Astrocyte (in vitro differentiated cells and primary cell): ENCODE results near the gene DLG1. TPM values are rescaled to one million over a fixed set of nuclear protein-coding genes. Genes with fewer than 3 reads are reported as not detected.

Experiments
- DNase-seq: peaks from one replicate; pipeline ENCODE4 v3.0.0-alpha.2; 2010; ENCODE audit warnings: low read depth
- FAIRE-seq: peaks from 2 replicates; lab custom pipeline; 2011; peaks lifted over from hg19 to GRCh38; lab: Jason Lieb, UNC
- H2AFZ ChIP-seq: 2 replicates; pipeline ENCODE4 v1.6.0; 2012; ENCODE audit warnings: low read depth, low read length, inconsistent platforms
- H3K27ac ChIP-seq: 2 replicates; pipeline ENCODE4 v1.5.1; 2011; ENCODE audit warnings: low read depth, low read length, inconsistent platforms
- H3K27me3 ChIP-seq: 2 replicates; pipeline ENCODE4 v1.6.0; 2011; ENCODE audit warnings: low read length, inconsistent platforms; ENCODE audit not compliant: insufficient read depth
- H3K36me3 ChIP-seq: 2 replicates; pipeline ENCODE4 v1.5.1; 2011; ENCODE audit warnings: low read length, inconsistent platforms; ENCODE audit not compliant: insufficient read depth
- H3K4me1 ChIP-seq: 2 replicates; pipeline ENCODE4 v1.5.1; 2011; ENCODE audit warnings: low read length, inconsistent platforms; ENCODE audit not compliant: insufficient read depth
- H3K4me2 ChIP-seq: 2 replicates; pipeline ENCODE4 v1.6.0; 2012; ENCODE audit warnings: low read length, inconsistent platforms
- H3K4me3 ChIP-seq: 2 replicates; pipeline ENCODE4 v1.5.1; 2011; ENCODE audit warnings: low read depth, mild to moderate bottlenecking, low read length, inconsistent platforms; ENCODE audit not compliant: insufficient read depth
- H3K79me2 ChIP-seq: 2 replicates; pipeline ENCODE4 v1.6.0; 2012; ENCODE audit warnings: mild to moderate bottlenecking, low read length, inconsistent platforms; ENCODE audit not compliant: insufficient read depth
- H3K9ac ChIP-seq: 2 replicates; pipeline ENCODE4 v1.6.0; 2012; ENCODE audit warnings: mild to moderate bottlenecking, low read length, inconsistent platforms
- H3K9me3 ChIP-seq: 2 replicates; pipeline ENCODE4 v1.5.1; 2012; ENCODE audit warnings: low read depth, mild to moderate bottlenecking, low read length, inconsistent platforms; ENCODE audit not compliant: insufficient read depth
- H4K20me1 ChIP-seq: 2 replicates; pipeline ENCODE4 v1.6.0; 2012; ENCODE audit warnings: low read length, inconsistent platforms; ENCODE audit not compliant: insufficient read depth
- H3K27ac Mint-ChIP-seq: one replicate; pipeline ENCODE4 v1.8.0; 2021; ENCODE audit warnings: mild to moderate bottlenecking, mixed read lengths; ENCODE audit not compliant: unreplicated experiment
- H3K27me3 Mint-ChIP-seq: one replicate; pipeline ENCODE4 v1.8.0; 2021; ENCODE audit warnings: low read depth, mixed read lengths; ENCODE audit not compliant: unreplicated experiment
- H3K36me3 Mint-ChIP-seq: one replicate; pipeline ENCODE4 v1.8.0; 2021; ENCODE audit warnings: low read depth, mixed read lengths; ENCODE audit not compliant: unreplicated experiment
- H3K4me1 Mint-ChIP-seq: one replicate; pipeline ENCODE4 v1.8.0; 2021; ENCODE audit warnings: low read depth, mixed read lengths; ENCODE audit not compliant: unreplicated experiment
- H3K4me3 Mint-ChIP-seq: one replicate; pipeline ENCODE4 v1.8.0; 2021; ENCODE audit warnings: mild to moderate bottlenecking, moderate library complexity, mixed read lengths; ENCODE audit not compliant: unreplicated experiment
- H3K9me3 Mint-ChIP-seq: one replicate; pipeline ENCODE4 v1.8.0; 2021; ENCODE audit warnings: mild to moderate bottlenecking, mixed read lengths; ENCODE audit not compliant: unreplicated experiment
- CTCF ChIP-seq: IDR thresholded peaks from 2 replicates; pipeline ENCODE4 v1.5.1; 2011; ENCODE audit warnings: low read depth, mild to moderate bottlenecking, inconsistent platforms, low read length, moderate library complexity; ENCODE audit not compliant: insufficient read depth
- EZH2 ChIP-seq: IDR thresholded peaks from 2 replicates; pipeline ENCODE4 v1.6.1; 2012; ENCODE audit warnings: mild to moderate bottlenecking, low read length, inconsistent platforms; ENCODE audit not compliant: insufficient read depth
- total RNA-seq: library from RNA; stranded (reverse); gene quantifications from 2 replicates; pipeline ENCODE4 v1.2.1, GENCODE V29; 2021

The DLG1 gene
- total RNA-seq, 1 donor from 2014 or later, result 210 TPM

- Mint-ChIP-seq H3K4me3 (no peak overlapping the region), H3K27me3 (peaks cover 31% of the 10 kb centered on the region), H3K9me3 (peaks cover 6% of the 10 kb centered on the region), H3K4me1 (peaks cover 2% of the 10 kb centered on the region), H3K27ac (no peak overlapping the region), H3K36me3 (peaks cover 2% of the 10 kb centered on the region)
- Histone ChIP-seq H3K9me3 (no peaks in the 10 kb centered on the region), H3K36me3 (no peaks in the 10 kb centered on the region), H4K20me1 (no peaks in the 10 kb centered on the region), H3K4me2 (no peak overlapping the region), H3K9ac (no peak overlapping the region), H3K4me1 (peaks cover 5% of the 10 kb centered on the region), H3K27me3 (no peaks in the 10 kb centered on the region), H2AFZ (no peak overlapping the region), H3K4me3 (no peak overlapping the region), H3K27ac (no peak overlapping the region), H3K79me2 (no peaks in the 10 kb centered on the region)
- DNase-seq (no peak), FAIRE-seq (no peak)
- TF ChIP-seq CTCF, result no peak
- no peak for TF ChIP-seq EZH2
Measured at GRCh38 chr3:197007296-197007940, 291.0 kb downstream of the DLG1 start.

- DNase-seq (no peak), FAIRE-seq (no peak)
- Histone ChIP-seq H2AFZ (no peak overlapping the region), H3K4me1 (peaks cover 5% of the 10 kb centered on the region), H3K9ac (no peak overlapping the region), H3K79me2 (no peaks in the 10 kb centered on the region), H3K4me2 (no peak overlapping the region), H3K36me3 (no peaks in the 10 kb centered on the region), H3K27me3 (no peaks in the 10 kb centered on the region), H3K4me3 (no peak overlapping the region), H3K9me3 (no peaks in the 10 kb centered on the region), H4K20me1 (no peaks in the 10 kb centered on the region), H3K27ac (no peak overlapping the region)
- Mint-ChIP-seq H3K4me3 (no peak overlapping the region), H3K27me3 (peaks cover 31% of the 10 kb centered on the region), H3K27ac (no peak overlapping the region), H3K9me3 (peaks cover 6% of the 10 kb centered on the region), H3K4me1 (peaks cover 2% of the 10 kb centered on the region), H3K36me3 (peaks cover 2% of the 10 kb centered on the region)
- TF ChIP-seq CTCF, result no peak
- TF ChIP-seq EZH2, result no peak
Measured at GRCh38 chr3:197006860-197007259, 291.6 kb downstream of the DLG1 start.

- H3K79me2 ChIP-seq, result no peaks in the 10 kb centered on the region
- TF ChIP-seq EZH2 (no peak), CTCF (no peak)
- Mint-ChIP-seq H3K27me3 (peaks cover 31% of the 10 kb centered on the region), H3K4me1 (peaks cover 2% of the 10 kb centered on the region), H3K36me3 (peaks cover 2% of the 10 kb centered on the region), H3K4me3 (no peak overlapping the region), H3K27ac (no peak overlapping the region), H3K9me3 (peaks cover 6% of the 10 kb centered on the region)
- no peaks in the 10 kb centered on the region for H4K20me1 ChIP-seq
- H3K27ac ChIP-seq, result no peak overlapping the region
- H3K4me3 ChIP-seq, result no peak overlapping the region
- DNase-seq (no peak), FAIRE-seq (no peak)
- H3K9me3 ChIP-seq, result no peaks in the 10 kb centered on the region
- no peaks in the 10 kb centered on the region for H3K36me3 ChIP-seq
- H3K4me1 ChIP-seq, result peaks cover 5% of the 10 kb centered on the region
- no peaks in the 10 kb centered on the region for H3K27me3 ChIP-seq
- no peak overlapping the region for H3K4me2 ChIP-seq
- H2AFZ ChIP-seq, result no peak overlapping the region
- H3K9ac ChIP-seq, result no peak overlapping the region
Measured at GRCh38 chr3:197006446-197006845, 292.0 kb downstream of the DLG1 start.
